Measurements from ENCODE around the gene ST8SIA3.

GRCh38 chr18:57404345-57404744 lies 52.0 kb downstream of the ST8SIA3 start:
- TF ChIP-seq EZH2 (IDR thresholded peaks at IDR 0.05) (no peak), POLR2AphosphoS5 (IDR thresholded peaks at IDR 0.05; ENCODE audit: borderline replicate concordance, low read depth, low read length) (no peak)

All from SK-N-MC (cell line).